H9 (cell line): ENCODE measurements around the gene SGSM2. TPM values are rescaled to one million over a fixed set of nuclear protein-coding genes. Genes with fewer than 3 reads are reported as not detected.
A peak's percentile ranks its signal among the peaks of the same experiment; 100 is the strongest.

Source experiments
- DNase-seq: peaks from one replicate; pipeline ENCODE4 v3.0.0-alpha.2; 2017
- H2AFZ ChIP-seq: one replicate; pipeline ENCODE4 v1.6.1; 2013; ENCODE audit warnings: mild to moderate bottlenecking, low read length, control low read depth, moderate library complexity
- H2AK5ac ChIP-seq: 2 replicates; pipeline ENCODE4 v1.6.1; 2013; ENCODE audit warnings: low read length, control low read depth, mixed read lengths; ENCODE audit not compliant: insufficient read length
- H2BK120ac ChIP-seq: one replicate; pipeline ENCODE4 v1.6.1; 2013; ENCODE audit warnings: low read depth, mild to moderate bottlenecking, low read length, control low read depth, inconsistent platforms; ENCODE audit not compliant: poor library complexity, severe bottlenecking
- H2BK12ac ChIP-seq: 2 replicates; pipeline ENCODE4 v1.6.1; 2013; ENCODE audit warnings: low read length, control low read depth, mixed read lengths, low read depth; ENCODE audit not compliant: insufficient read length
- H2BK15ac ChIP-seq: 2 replicates; pipeline ENCODE4 v1.6.1; 2013; ENCODE audit warnings: low read depth, low read length, control low read depth
- H2BK20ac ChIP-seq: one replicate; pipeline ENCODE4 v1.6.1; 2013; ENCODE audit warnings: low read depth, mild to moderate bottlenecking, low read length, control low read depth, inconsistent platforms; ENCODE audit not compliant: poor library complexity, severe bottlenecking
- H2BK5ac ChIP-seq: 2 replicates; pipeline ENCODE4 v1.6.1; 2013; ENCODE audit warnings: low read length, control low read depth, mixed read lengths; ENCODE audit not compliant: insufficient read length
- H3K14ac ChIP-seq: 2 replicates; pipeline ENCODE4 v1.6.1; 2013; ENCODE audit warnings: low read length, control low read depth; ENCODE audit not compliant: insufficient read depth
- H3K18ac ChIP-seq: 2 replicates; pipeline ENCODE4 v1.6.1; 2013; ENCODE audit warnings: low read depth, mild to moderate bottlenecking, mixed read lengths, low read length, control low read depth; ENCODE audit not compliant: insufficient read length
- H3K23ac ChIP-seq: 2 replicates; pipeline ENCODE4 v1.6.1; 2013; ENCODE audit warnings: low read length, control low read depth, mixed read lengths, low read depth; ENCODE audit not compliant: insufficient read length
- H3K23me2 ChIP-seq: 2 replicates; pipeline ENCODE4 v1.6.1; 2013; ENCODE audit warnings: low read depth, mild to moderate bottlenecking, mixed read lengths, low read length, control low read depth; ENCODE audit not compliant: insufficient read length, poor library complexity, severe bottlenecking
- H3K27ac ChIP-seq: 2 replicates; pipeline ENCODE4 v1.5.1; 2013; ENCODE audit warnings: low read length, control low read depth, mixed read lengths, low read depth; ENCODE audit not compliant: insufficient read length
- H3K27me3 ChIP-seq: 2 replicates; pipeline ENCODE4 v1.6.1; 2013; ENCODE audit warnings: low read length, control low read depth, inconsistent platforms; ENCODE audit not compliant: insufficient read depth
- H3K4ac ChIP-seq: 2 replicates; pipeline ENCODE4 v1.6.1; 2013; ENCODE audit warnings: low read depth, mild to moderate bottlenecking, control low read depth, inconsistent platforms, low read length, moderate library complexity
- H3K4me1 ChIP-seq: 2 replicates; pipeline ENCODE4 v1.6.1; 2013; ENCODE audit warnings: low read length, control low read depth, inconsistent platforms; ENCODE audit not compliant: insufficient read depth
- H3K4me2 ChIP-seq: 2 replicates; pipeline ENCODE4 v1.6.1; 2013; ENCODE audit warnings: low read length, control low read depth, mixed read lengths; ENCODE audit not compliant: insufficient read length, insufficient read depth
- H3K56ac ChIP-seq: 2 replicates; pipeline ENCODE4 v1.6.1; 2013; ENCODE audit warnings: low read depth, mild to moderate bottlenecking, mixed read lengths, low read length, control low read depth; ENCODE audit not compliant: insufficient read length
- H3K79me1 ChIP-seq: 2 replicates; pipeline ENCODE4 v1.6.1; 2013; ENCODE audit warnings: low read depth, mild to moderate bottlenecking, moderate library complexity, low read length, control low read depth, inconsistent platforms; ENCODE audit not compliant: insufficient read depth, poor library complexity, severe bottlenecking
- H3K79me2 ChIP-seq: 2 replicates; pipeline ENCODE4 v1.6.1; 2013; ENCODE audit warnings: low read length, control low read depth, inconsistent platforms; ENCODE audit not compliant: insufficient read depth
- H3K9ac ChIP-seq: 2 replicates; pipeline ENCODE4 v1.6.1; 2013; ENCODE audit warnings: low read length, control low read depth, mixed read lengths; ENCODE audit not compliant: insufficient read length; ENCODE audit errors: extremely low read depth
- H3K9me3 ChIP-seq: one replicate; pipeline ENCODE4 v1.6.1; 2013; ENCODE audit warnings: low read depth, low read length, inconsistent platforms; ENCODE audit not compliant: control insufficient read depth
- H3T11ph ChIP-seq: one replicate; pipeline ENCODE4 v1.6.1; 2013; ENCODE audit warnings: mild to moderate bottlenecking, low read length, control low read depth, inconsistent platforms
- H4K20me1 ChIP-seq: one replicate; pipeline ENCODE4 v1.6.1; 2013; ENCODE audit not compliant: control insufficient read depth, insufficient read length, insufficient read depth
- H4K5ac ChIP-seq: 2 replicates; pipeline ENCODE4 v1.6.1; 2013; ENCODE audit warnings: low read depth, mild to moderate bottlenecking, mixed read lengths, low read length, control low read depth; ENCODE audit not compliant: insufficient read length
- H4K8ac ChIP-seq: replicated peaks from 2 replicates; pipeline ENCODE4 v1.6.1; 2013; ENCODE audit warnings: low read length, control low read depth, mixed read lengths, low read depth; ENCODE audit not compliant: insufficient read length
- H4K91ac ChIP-seq: 2 replicates; pipeline ENCODE4 v1.6.1; 2013; ENCODE audit warnings: low read depth, mild to moderate bottlenecking, moderate library complexity, mixed read lengths, low read length, control low read depth; ENCODE audit not compliant: insufficient read length
- H3K27ac Mint-ChIP-seq, 3 experiments: 2 replicates in 2 of 3; 3 replicates in 1 of 3; pipeline ENCODE4 v1.8.0; 2020 to 2021; ENCODE audit warnings: mixed read lengths in 3 of 3, mild to moderate bottlenecking in 1 of 3, moderate library complexity in 1 of 3
- H3K27me3 Mint-ChIP-seq: 2 replicates; pipeline ENCODE4 v1.8.0; 2021; ENCODE audit warnings: low read depth, mild to moderate bottlenecking, moderate library complexity, mixed read lengths
- H3K36me3 Mint-ChIP-seq, 3 experiments: 2 replicates in 2 of 3; 3 replicates in 1 of 3; pipeline ENCODE4 v1.8.0; 2020 to 2021; ENCODE audit warnings: low read depth in 3 of 3, mixed read lengths in 3 of 3; ENCODE audit not compliant: insufficient read depth in 1 of 3
- H3K4me1 Mint-ChIP-seq, 2 experiments: 2 replicates each; pipeline ENCODE4 v1.8.0; 2020; ENCODE audit warnings: mixed read lengths in 2 of 2
- H3K4me3 Mint-ChIP-seq, 2 experiments: 2 replicates in 1 of 2; 3 replicates in 1 of 2; pipeline ENCODE4 v1.8.0; 2020 to 2021; ENCODE audit warnings: mild to moderate bottlenecking in 2 of 2, mixed read lengths in 2 of 2, moderate library complexity in 1 of 2
- H3K9me3 Mint-ChIP-seq, 2 experiments: 2 replicates in 1 of 2; 3 replicates in 1 of 2; pipeline ENCODE4 v1.8.0; 2020; ENCODE audit warnings: mild to moderate bottlenecking in 2 of 2, mixed read lengths in 2 of 2, moderate library complexity in 1 of 2
- CTCF ChIP-seq: fragments of 200-600 bp; sonication (generic); conservative IDR thresholded peaks from 3 replicates; pipeline ENCODE4 v1.8.0; 2021; ENCODE audit warnings: antibody characterized with exemption, mild to moderate bottlenecking
- WGBS: extraction: QIAGEN DNeasy Blood & Tissue Kit; methylation state at CpG from one replicate; pipeline ENCODE4 v1.1.7; 2013; ENCODE audit warnings: missing lambda C conversion rate, low lambda C conversion rate, mixed read lengths; ENCODE audit not compliant: insufficient read length; ENCODE audit errors: extremely low coverage; 5-methylcytosine and 5-hydroxymethylcytosine counted together
- total RNA-seq: library from RNA; stranded (reverse); gene quantifications from 2 replicates; pipeline ENCODE4 v1.2.1, GENCODE V29; 2021

SGSM2 gene
- total RNA-seq, 1 experiment from 2014 or later, result 45.6 TPM

- Histone ChIP-seq H4K8ac (no peak overlapping the region), H3K27ac (no peak overlapping the region), H4K5ac (no peak overlapping the region), H3K23ac (no peak overlapping the region), H3K27me3 (no peaks in the 10 kb centered on the region), H3K14ac (no peak overlapping the region; the same call in 1 of the 2 replicates), H4K20me1 (no peaks in the 10 kb centered on the region), H2AFZ (no peak overlapping the region), H2BK15ac (no peak overlapping the region), H3T11ph (no peak overlapping the region), H3K4ac (no peak overlapping the region), H2BK12ac (no peak overlapping the region), H3K79me2 (no peaks in the 10 kb centered on the region), H3K9me3 (no peaks in the 10 kb centered on the region), H3K9ac (no peak overlapping the region), H3K23me2 (no peaks in the 10 kb centered on the region), H2AK5ac (no peak overlapping the region), H3K18ac (no peak overlapping the region), H4K91ac (no peak overlapping the region), H3K4me2 (no peak overlapping the region), H2BK20ac (no peak overlapping the region), H2BK5ac (no peak overlapping the region), H3K4me1 (0 out of 2 replicates have a peak, but pooled peaks cover 2% of the 10 kb centered on the region), H2BK120ac (no peak overlapping the region), H3K56ac (no peak overlapping the region), H3K79me1 (no peaks in the 10 kb centered on the region)
- peaks cover 4 to 18% (median 8%) of the 10 kb centered on the region in 3 experiments; a peak in 6 of 7 replicates for H3K36me3 Mint-ChIP-seq
- DNase-seq, result no peak
- no peaks in the 10 kb centered on the region for H3K9me3 Mint-ChIP-seq
- H3K4me1 Mint-ChIP-seq, result peaks cover 2 to 4% of the 10 kb centered on the region in 2 experiments
- peak overlapping the region in 1 of 3 experiments; percentile 70; a peak in 2 of 7 replicates for H3K27ac Mint-ChIP-seq
- no peak for TF ChIP-seq CTCF
- no CpG with 5 or more reads among the region's 14 CpGs for WGBS
- H3K27me3 Mint-ChIP-seq, result peaks cover 3% of the 10 kb centered on the region; the same call in 1 of the 2 replicates
- no peak overlapping the region for H3K4me3 Mint-ChIP-seq
These were observed 25.6 kb downstream of the SGSM2 start for GRCh38 chr17:2362881-2363280.
